Panc1 (cell line): Measurements from ENCODE around the gene ATXN1.

Experiments
- POLR2AphosphoS5 ChIP-seq: IDR thresholded peaks from 2 replicates; pipeline ENCODE4 v1.6.1; 2012; ENCODE audit warnings: mild to moderate bottlenecking, low read depth, low read length, moderate library complexity
- SIN3A ChIP-seq: IDR thresholded peaks from 2 replicates; pipeline ENCODE4 v1.6.1; 2012; ENCODE audit warnings: low read depth, mild to moderate bottlenecking, low read length, moderate library complexity, borderline replicate concordance; ENCODE audit not compliant: insufficient read depth
- TF ChIP-seq, protein P1 (sequence below): fragments of 450-650 bp; IDR thresholded peaks from 2 replicates; pipeline ENCODE4 v1.5.1; 2017; ENCODE audit warnings: mild to moderate bottlenecking
- TF ChIP-seq, protein P2 (sequence below), 2 experiments: IDR thresholded peaks; 2 replicates each; pipeline ENCODE4 v1.6.1; 2011 to 2012; ENCODE audit warnings: low read depth in 2 of 2, control low read depth in 1 of 2, low read length in 1 of 2, mild to moderate bottlenecking in 1 of 2, moderate library complexity in 1 of 2; ENCODE audit not compliant: insufficient read depth in 1 of 2

DNA sequence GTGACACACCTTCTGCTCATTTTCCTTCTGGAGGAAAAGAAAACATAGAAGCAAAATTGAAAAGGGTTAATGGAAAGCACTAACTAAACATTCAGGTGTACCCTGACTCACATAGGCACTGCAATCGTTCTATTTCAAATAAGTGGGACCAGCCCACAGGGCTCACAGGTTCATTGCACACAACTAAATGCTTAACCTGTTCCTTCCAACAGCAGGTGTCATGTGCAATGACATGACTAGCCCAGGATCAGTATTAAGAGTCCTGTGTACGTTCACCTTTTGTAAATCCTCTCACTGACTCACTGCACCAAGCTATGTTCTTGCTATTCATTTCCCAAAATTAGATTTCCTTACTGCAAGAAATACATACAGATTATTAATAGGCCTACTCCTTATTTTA is 371.6 kb downstream of the ATXN1 start:
- TF ChIP-seq, protein P1, sequence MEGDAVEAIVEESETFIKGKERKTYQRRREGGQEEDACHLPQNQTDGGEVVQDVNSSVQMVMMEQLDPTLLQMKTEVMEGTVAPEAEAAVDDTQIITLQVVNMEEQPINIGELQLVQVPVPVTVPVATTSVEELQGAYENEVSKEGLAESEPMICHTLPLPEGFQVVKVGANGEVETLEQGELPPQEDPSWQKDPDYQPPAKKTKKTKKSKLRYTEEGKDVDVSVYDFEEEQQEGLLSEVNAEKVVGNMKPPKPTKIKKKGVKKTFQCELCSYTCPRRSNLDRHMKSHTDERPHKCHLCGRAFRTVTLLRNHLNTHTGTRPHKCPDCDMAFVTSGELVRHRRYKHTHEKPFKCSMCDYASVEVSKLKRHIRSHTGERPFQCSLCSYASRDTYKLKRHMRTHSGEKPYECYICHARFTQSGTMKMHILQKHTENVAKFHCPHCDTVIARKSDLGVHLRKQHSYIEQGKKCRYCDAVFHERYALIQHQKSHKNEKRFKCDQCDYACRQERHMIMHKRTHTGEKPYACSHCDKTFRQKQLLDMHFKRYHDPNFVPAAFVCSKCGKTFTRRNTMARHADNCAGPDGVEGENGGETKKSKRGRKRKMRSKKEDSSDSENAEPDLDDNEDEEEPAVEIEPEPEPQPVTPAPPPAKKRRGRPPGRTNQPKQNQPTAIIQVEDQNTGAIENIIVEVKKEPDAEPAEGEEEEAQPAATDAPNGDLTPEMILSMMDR, result no peak
- TF ChIP-seq POLR2AphosphoS5 (no peak), SIN3A (no peak)
- TF ChIP-seq, protein P2, sequence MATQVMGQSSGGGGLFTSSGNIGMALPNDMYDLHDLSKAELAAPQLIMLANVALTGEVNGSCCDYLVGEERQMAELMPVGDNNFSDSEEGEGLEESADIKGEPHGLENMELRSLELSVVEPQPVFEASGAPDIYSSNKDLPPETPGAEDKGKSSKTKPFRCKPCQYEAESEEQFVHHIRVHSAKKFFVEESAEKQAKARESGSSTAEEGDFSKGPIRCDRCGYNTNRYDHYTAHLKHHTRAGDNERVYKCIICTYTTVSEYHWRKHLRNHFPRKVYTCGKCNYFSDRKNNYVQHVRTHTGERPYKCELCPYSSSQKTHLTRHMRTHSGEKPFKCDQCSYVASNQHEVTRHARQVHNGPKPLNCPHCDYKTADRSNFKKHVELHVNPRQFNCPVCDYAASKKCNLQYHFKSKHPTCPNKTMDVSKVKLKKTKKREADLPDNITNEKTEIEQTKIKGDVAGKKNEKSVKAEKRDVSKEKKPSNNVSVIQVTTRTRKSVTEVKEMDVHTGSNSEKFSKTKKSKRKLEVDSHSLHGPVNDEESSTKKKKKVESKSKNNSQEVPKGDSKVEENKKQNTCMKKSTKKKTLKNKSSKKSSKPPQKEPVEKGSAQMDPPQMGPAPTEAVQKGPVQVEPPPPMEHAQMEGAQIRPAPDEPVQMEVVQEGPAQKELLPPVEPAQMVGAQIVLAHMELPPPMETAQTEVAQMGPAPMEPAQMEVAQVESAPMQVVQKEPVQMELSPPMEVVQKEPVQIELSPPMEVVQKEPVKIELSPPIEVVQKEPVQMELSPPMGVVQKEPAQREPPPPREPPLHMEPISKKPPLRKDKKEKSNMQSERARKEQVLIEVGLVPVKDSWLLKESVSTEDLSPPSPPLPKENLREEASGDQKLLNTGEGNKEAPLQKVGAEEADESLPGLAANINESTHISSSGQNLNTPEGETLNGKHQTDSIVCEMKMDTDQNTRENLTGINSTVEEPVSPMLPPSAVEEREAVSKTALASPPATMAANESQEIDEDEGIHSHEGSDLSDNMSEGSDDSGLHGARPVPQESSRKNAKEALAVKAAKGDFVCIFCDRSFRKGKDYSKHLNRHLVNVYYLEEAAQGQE (IDR thresholded peaks at IDR 0.05; ENCODE audit: insufficient read depth in 1 of 2, low read depth in 2 of 2, low read length in 1 of 2), result no peak
